Effector memory CD4-positive, alpha-beta T cell (primary cell): Measurements from ENCODE around the gene PLCB1.

Source experiments
- DNase-seq, 3 donors: peaks; one replicate each; pipeline ENCODE4 v3.0.0-alpha.2; 2020
- H3K27ac ChIP-seq: 2 replicates; pipeline ENCODE4 v1.7.0; 2013; ENCODE audit warnings: mild to moderate bottlenecking, low read length, moderate library complexity; ENCODE audit not compliant: insufficient read depth, poor library complexity, severe bottlenecking
- H3K27me3 ChIP-seq: replicated peaks from 2 replicates; pipeline ENCODE4 v1.7.0; 2013; ENCODE audit warnings: mild to moderate bottlenecking, low read length; ENCODE audit not compliant: insufficient read depth, control insufficient read depth, poor library complexity, severe bottlenecking
- H3K36me3 ChIP-seq: 2 replicates; pipeline ENCODE4 v1.7.0; 2013; ENCODE audit warnings: mild to moderate bottlenecking, low read length, moderate library complexity; ENCODE audit not compliant: control insufficient read depth, insufficient read depth
- H3K4me1 ChIP-seq: 2 replicates; pipeline ENCODE4 v1.7.0; 2013; ENCODE audit warnings: low read length, mild to moderate bottlenecking; ENCODE audit not compliant: control insufficient read depth, insufficient read depth, poor library complexity, severe bottlenecking
- H3K4me3 ChIP-seq: 2 replicates; pipeline ENCODE4 v1.7.0; 2013; ENCODE audit warnings: low read length, low read depth, mild to moderate bottlenecking; ENCODE audit not compliant: insufficient read depth, poor library complexity, severe bottlenecking
- H3K9me3 ChIP-seq: 2 replicates; pipeline ENCODE4 v1.7.0; 2013; ENCODE audit warnings: mild to moderate bottlenecking, low read length, moderate library complexity; ENCODE audit not compliant: control insufficient read depth

Gene PLCB1

DNA sequence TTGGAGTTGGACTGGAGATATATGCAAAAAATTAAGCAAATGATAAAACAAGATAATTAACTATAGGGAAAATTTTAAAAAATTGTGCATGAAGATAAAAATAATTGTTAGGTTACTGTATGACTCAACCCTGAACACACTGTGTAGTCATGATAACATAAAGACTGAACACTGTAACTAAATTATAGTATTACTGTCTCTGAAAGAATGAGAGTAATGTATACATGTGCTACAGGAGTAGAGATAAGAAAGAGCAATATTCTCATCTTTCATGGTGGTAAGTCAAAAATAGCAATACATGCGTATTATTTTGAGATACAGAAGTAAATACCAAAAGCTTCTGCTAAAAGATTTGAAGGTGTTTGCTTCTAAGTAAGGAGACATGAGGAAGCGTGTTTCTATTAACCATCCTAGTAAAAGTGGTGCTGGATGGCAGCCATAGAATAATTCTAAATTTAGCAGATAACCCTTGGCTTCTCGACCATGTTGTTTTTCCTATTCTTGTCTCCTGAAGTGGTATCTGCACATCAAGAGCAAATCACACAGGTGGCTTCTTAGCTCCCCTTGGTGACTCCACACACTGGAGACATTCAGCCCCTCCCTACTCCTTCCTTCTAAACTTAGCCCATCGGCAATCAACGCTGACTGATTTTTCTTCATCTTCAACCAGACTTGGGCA is 546.2 kb downstream of the PLCB1 start:
- H3K4me3 ChIP-seq = no peak overlapping the region
- no peaks in the 10 kb centered on the region for H3K27me3 ChIP-seq
- H3K36me3 ChIP-seq = no peaks in the 10 kb centered on the region
- no peak overlapping the region for H3K27ac ChIP-seq
- no peaks in the 10 kb centered on the region for H3K4me1 ChIP-seq
- DNase-seq = no peak
- H3K9me3 ChIP-seq = no peaks in the 10 kb centered on the region

GRCh38 chr20:8689337-8689736 is 557.3 kb downstream of the PLCB1 start:
- Histone ChIP-seq H3K4me1 (no peaks in the 10 kb centered on the region), H3K36me3 (no peaks in the 10 kb centered on the region), H3K9me3 (no peaks in the 10 kb centered on the region), H3K27me3 (no peaks in the 10 kb centered on the region), H3K4me3 (no peak overlapping the region), H3K27ac (no peak overlapping the region)
- DNase-seq = no peak

GRCh38 chr20:8690074-8690473 is 558.0 kb downstream of the PLCB1 start:
- H3K4me1 ChIP-seq = no peaks in the 10 kb centered on the region
- H3K9me3 ChIP-seq = no peaks in the 10 kb centered on the region
- DNase-seq = no peak
- H3K36me3 ChIP-seq = no peaks in the 10 kb centered on the region
- no peak overlapping the region for H3K4me3 ChIP-seq
- no peak overlapping the region for H3K27ac ChIP-seq
- H3K27me3 ChIP-seq = no peaks in the 10 kb centered on the region

DNA sequence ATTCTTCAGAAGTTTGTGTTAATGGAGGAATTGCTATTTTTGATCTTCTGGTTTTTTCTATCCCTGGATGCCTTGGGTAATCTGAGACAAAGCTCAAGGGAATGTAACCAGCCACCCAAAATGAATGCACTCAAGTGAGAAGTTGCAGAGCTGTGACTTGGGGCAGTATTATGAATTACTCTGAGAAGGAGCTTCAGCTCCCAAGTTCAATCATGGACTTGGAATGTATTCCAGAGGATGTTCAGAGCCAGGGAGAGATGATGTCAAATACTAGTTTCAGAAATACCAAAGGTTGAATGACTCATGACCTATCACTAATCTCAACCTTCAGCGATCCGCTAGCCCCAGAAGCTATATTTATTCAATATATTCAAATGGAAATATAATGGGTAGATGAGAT is 561.6 kb downstream of the PLCB1 start:
- Histone ChIP-seq H3K27me3 (no peaks in the 10 kb centered on the region), H3K4me1 (no peaks in the 10 kb centered on the region), H3K27ac (no peak overlapping the region), H3K4me3 (no peak overlapping the region), H3K36me3 (no peaks in the 10 kb centered on the region), H3K9me3 (no peaks in the 10 kb centered on the region)
- no peak for DNase-seq

DNA sequence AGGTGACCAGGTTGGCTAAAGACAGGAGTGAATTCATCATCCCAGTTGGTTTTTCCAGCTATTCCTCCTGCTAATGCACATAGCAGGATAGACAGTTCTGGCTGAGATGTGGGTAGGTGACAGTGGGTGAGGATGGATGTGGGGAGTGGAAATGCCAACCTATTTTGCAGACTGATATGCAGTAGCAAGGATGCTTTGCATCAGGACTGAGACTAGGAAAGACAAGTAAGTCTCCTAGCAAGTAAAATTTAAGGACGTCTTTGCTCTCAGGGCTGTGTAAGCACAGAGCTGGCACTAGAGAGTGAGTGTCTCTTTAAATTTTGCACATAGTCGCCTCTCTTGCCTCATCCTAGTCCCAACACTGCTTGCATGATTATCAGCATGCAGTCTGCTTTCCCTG is 568.7 kb downstream of the PLCB1 start:
- Histone ChIP-seq H3K36me3 (no peaks in the 10 kb centered on the region), H3K27me3 (no peaks in the 10 kb centered on the region), H3K9me3 (no peaks in the 10 kb centered on the region), H3K4me1 (no peaks in the 10 kb centered on the region), H3K27ac (no peak overlapping the region), H3K4me3 (no peak overlapping the region)
- DNase-seq = no peak

GRCh38 chr20:8706961-8707700 is 575.1 kb downstream of the PLCB1 start:
- H3K9me3 ChIP-seq = no peaks in the 10 kb centered on the region
- H3K27me3 ChIP-seq = no peaks in the 10 kb centered on the region
- H3K36me3 ChIP-seq = no peaks in the 10 kb centered on the region
- H3K27ac ChIP-seq = no peak overlapping the region
- no peak for DNase-seq
- H3K4me3 ChIP-seq = no peak overlapping the region
- H3K4me1 ChIP-seq = no peaks in the 10 kb centered on the region

DNA sequence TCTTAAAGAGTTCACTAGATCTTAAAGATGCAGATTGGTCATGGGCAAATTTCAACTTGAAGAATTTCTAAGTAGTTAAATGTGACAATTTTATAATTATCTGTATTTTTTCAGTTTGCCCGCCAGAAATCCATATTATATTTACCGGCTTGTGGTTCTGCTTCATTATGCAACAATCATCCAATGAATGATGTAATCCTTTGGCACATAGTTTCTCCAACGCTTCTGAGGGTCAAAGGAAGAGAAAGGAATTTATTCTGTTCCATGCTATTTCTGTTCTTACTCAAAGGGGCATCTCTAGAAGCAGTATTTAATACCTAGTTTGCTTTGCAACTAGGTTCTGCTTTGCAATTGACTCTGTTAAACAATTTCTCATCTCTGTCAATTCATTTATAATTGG is 577.6 kb downstream of the PLCB1 start:
- no peaks in the 10 kb centered on the region for H3K36me3 ChIP-seq
- no peaks in the 10 kb centered on the region for H3K9me3 ChIP-seq
- no peak overlapping the region for H3K4me3 ChIP-seq
- H3K4me1 ChIP-seq = no peaks in the 10 kb centered on the region
- DNase-seq = no peak
- no peaks in the 10 kb centered on the region for H3K27me3 ChIP-seq
- H3K27ac ChIP-seq = no peak overlapping the region

- H3K27me3 ChIP-seq = no peaks in the 10 kb centered on the region
- no peak overlapping the region for H3K4me3 ChIP-seq
- no peaks in the 10 kb centered on the region for H3K36me3 ChIP-seq
- no peaks in the 10 kb centered on the region for H3K4me1 ChIP-seq
- H3K27ac ChIP-seq = no peak overlapping the region
- no peak for DNase-seq
- no peaks in the 10 kb centered on the region for H3K9me3 ChIP-seq
Measured at GRCh38 chr20:8711501-8711900, 579.4 kb downstream of the PLCB1 start.

- H3K36me3 ChIP-seq = no peaks in the 10 kb centered on the region
- H3K27me3 ChIP-seq = no peaks in the 10 kb centered on the region
- H3K4me1 ChIP-seq = no peaks in the 10 kb centered on the region
- no peak for DNase-seq
- H3K4me3 ChIP-seq = no peak overlapping the region
- no peak overlapping the region for H3K27ac ChIP-seq
- no peaks in the 10 kb centered on the region for H3K9me3 ChIP-seq
Measured at GRCh38 chr20:8714206-8714605, 582.1 kb downstream of the PLCB1 start.

DNA sequence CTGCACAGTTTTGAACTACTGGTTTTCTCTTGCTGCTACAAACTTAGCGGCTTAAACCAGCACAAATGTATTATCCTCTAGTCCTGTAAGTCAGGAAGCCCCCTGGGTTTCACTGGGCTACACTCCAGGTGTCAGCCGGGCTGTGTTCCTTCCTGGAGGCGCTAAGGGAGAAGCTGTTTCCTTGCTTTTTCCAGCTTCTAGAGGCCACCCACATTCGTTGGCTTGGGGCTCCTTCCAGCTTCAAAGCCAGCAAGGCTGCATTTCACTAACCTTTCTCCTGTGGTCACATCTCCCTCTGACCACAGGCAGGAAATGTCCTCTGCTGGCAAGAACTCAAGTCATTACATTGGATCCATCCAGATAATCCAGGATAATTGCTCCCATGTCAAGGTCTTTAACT is 586.2 kb downstream of the PLCB1 start:
- no peaks in the 10 kb centered on the region for H3K9me3 ChIP-seq
- H3K4me3 ChIP-seq = no peak overlapping the region
- H3K4me1 ChIP-seq = no peaks in the 10 kb centered on the region
- no peaks in the 10 kb centered on the region for H3K27me3 ChIP-seq
- no peaks in the 10 kb centered on the region for H3K36me3 ChIP-seq
- no peak for DNase-seq
- no peak overlapping the region for H3K27ac ChIP-seq
